Breast epithelium (tissue), 3 donors: Measurements from ENCODE around the gene POR.

ENCODE experiments used
- CTCF ChIP-seq, 3 donors: fragments of 450-650 bp; IDR thresholded peaks; one replicate each; pipeline ENCODE4 v1.5.1; 2016 to 2017; ENCODE audit warnings: antibody characterized with exemption in 3 of 3, mild to moderate bottlenecking in 3 of 3, moderate library complexity in 3 of 3
- POLR2A ChIP-seq: fragments of 450-650 bp; IDR thresholded peaks from one replicate; pipeline ENCODE4 v1.6.1; 2016; ENCODE audit warnings: antibody characterized with exemption, mild to moderate bottlenecking, moderate library complexity
- POLR2AphosphoS5 ChIP-seq, 3 donors: sonication (generic); formaldehyde crosslinking; IDR thresholded peaks; one replicate each; pipeline ENCODE4 v1.6.1; 2017; ENCODE audit warnings: antibody characterized with exemption in 3 of 3

GRCh38 chr7:75995996-75996395 is 81.0 kb downstream of the POR start:
- TF ChIP-seq CTCF (IDR thresholded peaks at IDR 0.05) (no peak), POLR2AphosphoS5 (IDR thresholded peaks at IDR 0.05) (no peak), POLR2A (no peak)
